ENCODE measurements around the gene DPAGT1. TPM values are rescaled to one million over a fixed set of nuclear protein-coding genes. Genes with fewer than 3 reads are reported as not detected.
"Not testable (repeated sequence)": the region's sequence is repeated elsewhere in the genome, so short reads cannot be mapped to it uniquely, and the experiment has no call there.

DPAGT1 gene
- total RNA-seq (10 to 100 TPM; 29.0 to 37.5 TPM), polyA plus RNA-seq (10 to 100 TPM; 28.7 to 30.8 (median 29.0) TPM), total RNA-seq (14.6 to 28.0 (median 21.0) reads per million in 6 experiments)

DNA sequence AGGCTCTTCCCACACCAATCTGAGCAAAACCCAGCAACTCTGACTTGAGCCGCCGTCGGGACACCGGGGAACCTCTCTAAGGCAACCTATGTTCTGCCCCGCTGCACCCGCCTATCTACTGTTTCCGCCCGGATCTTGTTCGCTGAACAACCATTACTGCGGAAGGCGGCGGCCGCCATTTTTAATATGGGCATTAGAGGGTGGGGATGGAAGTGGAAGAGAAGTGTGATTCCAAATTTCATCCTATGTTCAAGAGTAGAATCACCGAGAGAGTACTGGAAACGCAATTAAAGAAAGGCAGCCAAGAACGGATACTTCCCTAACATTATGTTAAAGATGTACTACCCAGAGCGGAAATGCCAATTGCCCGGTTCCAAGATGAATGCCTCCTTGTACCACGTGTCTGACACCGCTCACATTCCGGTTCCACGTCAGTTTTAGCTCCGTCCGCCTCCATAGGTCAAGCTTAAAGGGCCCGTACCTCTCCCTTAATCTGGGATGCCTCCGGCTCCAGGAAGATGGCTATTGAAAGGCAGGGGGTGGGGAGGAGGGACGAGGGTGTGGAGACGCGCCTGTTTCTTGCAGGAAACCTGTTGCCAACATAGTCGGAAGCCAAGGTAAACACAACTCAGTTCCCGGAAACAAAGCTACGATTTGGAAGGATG is at the start of gene DPAGT1:
Gene DPAGT1 (minus strand): TSS at position 95 of the 665 bp plus-strand sequence. CDS start 198 bp downstream, outside the sequence.
- POLR2A ChIA-PET: interaction anchor here (0.6 to 3.5 kb wide), 25 partner anchors 8 to 824 kb away, joined by 3 to 48 read pairs (median 4); partner anchors contain the start of genes ABCG4, CENATAC, HINFP and HMBS
- H3K36me3 Mint-ChIP-seq: peaks cover 0 to 21% (median 10%) of the 10 kb centered on the region in 3 donors
- ATAC-seq (peak; percentile 86 to 87), DNase-seq (peak; percentile 66 to 92 (median 80))
- peaks cover 18 to 59% (median 47%) of the 10 kb centered on the region in 4 donors for H3K4me1 Mint-ChIP-seq
- peak within 1 kb of the TSS; percentile 96 to 100 (median 100) for H3K27ac Mint-ChIP-seq
- H3K4me3 Mint-ChIP-seq: peak within 1 kb of the TSS; percentile 91 to 99 (median 97)
- no peaks in the 10 kb centered on the region for H3K27me3 Mint-ChIP-seq
- no peaks in the 10 kb centered on the region for H3K9me3 Mint-ChIP-seq

- Mint-ChIP-seq H3K4me1 (peaks cover 10 to 25% (median 20%) of the 10 kb centered on the region in 4 donors), H3K9me3 (no peaks in the 10 kb centered on the region), H3K36me3 (no peaks in the 10 kb centered on the region), H3K27me3 (peaks cover 9 to 33% (median 27%) of the 10 kb centered on the region in 5 donors), H3K4me3 (peak overlapping the region; percentile 47 to 75 (median 64)), H3K27ac (no peak overlapping the region)
- POLR2A ChIA-PET: interaction anchor here (0.6 to 1.4 kb wide), 6 partner anchors 22 to 133 kb away, joined by 3 to 5 read pairs (median 4); partner anchors contain the start of genes DPAGT1 and HMBS
- DNase-seq: no peak
- ATAC-seq: peak in 1 of 2 donors; percentile 1
Measured at GRCh38 chr11:119149786-119150275, 48.2 kb upstream of the DPAGT1 start.

GRCh38 chr11:119149018-119149785 is 47.5 kb upstream of the DPAGT1 start, which contains the start of gene ABCG4:
TSS of gene ABCG4 (plus strand) at chr11:119149052. CDS start at chr11:119149966, 914 bp downstream.
- Mint-ChIP-seq H3K9me3 (no peaks in the 10 kb centered on the region), H3K27me3 (peaks cover 9 to 33% (median 30%) of the 10 kb centered on the region in 5 donors), H3K4me1 (peaks cover 10 to 25% (median 20%) of the 10 kb centered on the region in 4 donors), H3K4me3 (peak within 1 kb of the TSS; percentile 52 to 91 (median 78)), H3K36me3 (no peaks in the 10 kb centered on the region), H3K27ac (peak within 1 kb of the TSS in 4 of 10 donors; percentile 9 to 55 (median 24))
- ATAC-seq: peak; percentile 53 to 70
- peak in 5 of 10 donors; percentile 23 to 38 (median 27) for DNase-seq
- POLR2A ChIA-PET: interaction anchor here (0.6 to 1.4 kb wide), 5 partner anchors 36 to 93 kb away, joined by 3 to 4 read pairs (median 3); partner anchors contain the start of genes DPAGT1 and HMBS

DNA sequence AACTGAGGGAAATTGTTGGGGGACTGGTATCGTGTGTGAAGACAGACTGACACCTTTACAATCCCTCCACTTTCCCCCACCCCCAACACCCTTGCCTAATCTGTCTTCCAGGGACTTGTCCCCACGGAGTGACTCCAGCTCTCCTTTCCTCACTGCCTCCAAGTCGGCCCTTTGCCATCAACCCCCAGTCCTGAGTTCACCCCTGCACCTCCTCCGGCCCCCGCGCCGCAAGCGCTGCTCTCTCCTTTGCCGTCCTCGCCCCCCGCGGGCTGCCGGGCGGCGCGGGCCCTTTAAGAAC is 47.0 kb upstream of the DPAGT1 start:
- Mint-ChIP-seq H3K9me3 (no peaks in the 10 kb centered on the region), H3K36me3 (peaks cover 0 to under 1% (median 0%) of the 10 kb centered on the region in 3 donors), H3K27ac (peak overlapping the region in 1 of 10 donors; percentile 21), H3K27me3 (peaks cover 11 to 35% (median 33%) of the 10 kb centered on the region in 5 donors), H3K4me1 (peaks cover 10 to 25% (median 21%) of the 10 kb centered on the region in 4 donors), H3K4me3 (peak overlapping the region; percentile 52 to 91 (median 77))
- POLR2A ChIA-PET: interaction anchor here (0.6 to 1.4 kb wide), 4 partner anchors 29 to 47 kb away, joined by 3 read pairs; partner anchors contain the start of gene DPAGT1
- ATAC-seq (no peak), DNase-seq (no peak)

GRCh38 chr11:119147604-119148333 is 46.1 kb upstream of the DPAGT1 start:
- DNase-seq: peak in 3 of 10 donors; percentile 13 to 34 (median 30)
- POLR2A ChIA-PET: interaction anchor here (0.7 kb wide), 1 partner anchor 28 kb away, joined by 3 read pairs; no protein-coding TSS in a partner anchor
- ATAC-seq: peak; percentile 47 to 76
- Mint-ChIP-seq H3K9me3 (no peaks in the 10 kb centered on the region), H3K4me1 (peaks cover 10 to 26% (median 21%) of the 10 kb centered on the region in 4 donors), H3K27ac (peak overlapping the region in 3 of 10 donors; percentile 9 to 55 (median 26)), H3K27me3 (peaks cover 16 to 41% (median 39%) of the 10 kb centered on the region in 5 donors), H3K4me3 (peak overlapping the region; percentile 52 to 85 (median 78)), H3K36me3 (peaks cover 0 to 2% (median 0%) of the 10 kb centered on the region in 3 donors)

DNA sequence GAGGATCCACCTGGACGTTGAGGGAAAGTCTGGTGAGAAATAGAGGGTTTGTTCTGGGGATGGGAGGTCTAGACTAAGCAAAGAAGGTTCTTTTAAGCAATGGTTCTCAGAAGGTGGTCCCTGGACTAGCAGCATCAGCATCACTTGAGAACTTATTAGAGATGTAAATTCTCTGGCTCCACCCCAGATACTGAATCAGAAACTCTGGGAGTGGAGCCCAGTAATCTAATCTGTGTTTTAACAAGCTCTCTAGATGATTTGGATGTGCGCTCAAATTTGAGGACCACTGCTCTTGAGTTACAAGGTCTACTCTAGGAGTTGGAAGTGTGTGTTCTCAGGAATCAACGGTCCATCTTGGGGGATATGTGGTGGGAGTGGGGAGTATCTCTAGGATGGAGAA is 43.9 kb upstream of the DPAGT1 start:
- no peak overlapping the region for H3K27ac Mint-ChIP-seq
- no peak for ATAC-seq

DNA sequence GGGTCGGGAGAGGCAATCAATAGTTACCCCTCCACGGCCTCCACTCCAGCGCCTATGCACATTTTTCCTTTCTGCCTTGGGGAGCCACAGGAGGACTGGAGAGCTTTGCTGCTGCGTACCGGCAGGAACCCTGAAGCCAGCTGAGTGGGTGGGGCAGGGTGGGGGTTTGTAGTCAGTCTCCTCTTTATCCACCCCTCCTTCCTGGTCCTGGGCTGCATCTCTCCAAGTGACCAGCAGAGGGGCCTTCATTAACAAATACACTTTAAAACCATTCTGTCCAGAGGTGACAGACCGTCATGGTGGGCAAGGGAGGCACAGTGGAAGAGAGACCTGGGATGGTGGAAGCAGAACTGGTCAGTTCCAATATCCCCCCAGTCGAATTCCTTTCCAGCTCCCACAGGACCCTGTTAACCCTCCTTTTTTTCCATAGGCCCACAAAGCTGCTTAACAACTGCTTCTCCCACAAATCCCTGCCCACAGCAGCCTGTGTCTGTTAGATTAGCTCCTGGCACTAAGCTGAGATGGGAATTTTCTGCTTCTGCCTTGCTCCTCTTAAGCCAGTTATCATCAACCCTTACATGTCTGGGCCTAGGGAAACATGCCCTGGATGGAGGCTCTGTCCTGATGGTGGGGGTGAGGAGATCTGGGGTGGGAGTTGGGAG is 43.3 kb upstream of the DPAGT1 start:
- DNase-seq (no peak), ATAC-seq (no peak)
- H3K4me1 Mint-ChIP-seq: peaks cover 10 to 25% (median 17%) of the 10 kb centered on the region in 4 donors
- POLR2A ChIA-PET: no interaction called here
- H3K27me3 Mint-ChIP-seq: peaks cover 14 to 41% (median 29%) of the 10 kb centered on the region in 5 donors
- H3K4me3 Mint-ChIP-seq: no peak overlapping the region
- H3K36me3 Mint-ChIP-seq: peaks cover 0 to 2% (median 0%) of the 10 kb centered on the region in 3 donors
- H3K9me3 Mint-ChIP-seq: no peaks in the 10 kb centered on the region
- peak overlapping the region in 1 of 10 donors; percentile 29 for H3K27ac Mint-ChIP-seq

More for the DNA sequence above, 43.9 kb upstream of the DPAGT1 start:
- DNase-seq: no peak
- Mint-ChIP-seq H3K36me3 (peaks cover 0 to 2% (median 0%) of the 10 kb centered on the region in 3 donors), H3K4me1 (peaks cover 10 to 25% (median 19%) of the 10 kb centered on the region in 4 donors), H3K9me3 (no peaks in the 10 kb centered on the region), H3K27me3 (peaks cover 14 to 41% (median 33%) of the 10 kb centered on the region in 5 donors), H3K4me3 (no peak overlapping the region)
- POLR2A ChIA-PET: no interaction called here

GRCh38 chr11:119139276-119139675 is 37.6 kb upstream of the DPAGT1 start:
- peaks cover 5 to 11% (median 8%) of the 10 kb centered on the region in 5 donors for H3K27me3 Mint-ChIP-seq
- ATAC-seq, H3K36me3 Mint-ChIP-seq, H3K9me3 Mint-ChIP-seq, DNase-seq, H3K27ac Mint-ChIP-seq, H3K4me3 Mint-ChIP-seq, H3K4me1 Mint-ChIP-seq: not testable (repeated sequence)
- POLR2A ChIA-PET: interaction anchor here (0.7 kb wide), 1 partner anchor 708 kb away, joined by 3 read pairs; no protein-coding TSS in a partner anchor

DNA sequence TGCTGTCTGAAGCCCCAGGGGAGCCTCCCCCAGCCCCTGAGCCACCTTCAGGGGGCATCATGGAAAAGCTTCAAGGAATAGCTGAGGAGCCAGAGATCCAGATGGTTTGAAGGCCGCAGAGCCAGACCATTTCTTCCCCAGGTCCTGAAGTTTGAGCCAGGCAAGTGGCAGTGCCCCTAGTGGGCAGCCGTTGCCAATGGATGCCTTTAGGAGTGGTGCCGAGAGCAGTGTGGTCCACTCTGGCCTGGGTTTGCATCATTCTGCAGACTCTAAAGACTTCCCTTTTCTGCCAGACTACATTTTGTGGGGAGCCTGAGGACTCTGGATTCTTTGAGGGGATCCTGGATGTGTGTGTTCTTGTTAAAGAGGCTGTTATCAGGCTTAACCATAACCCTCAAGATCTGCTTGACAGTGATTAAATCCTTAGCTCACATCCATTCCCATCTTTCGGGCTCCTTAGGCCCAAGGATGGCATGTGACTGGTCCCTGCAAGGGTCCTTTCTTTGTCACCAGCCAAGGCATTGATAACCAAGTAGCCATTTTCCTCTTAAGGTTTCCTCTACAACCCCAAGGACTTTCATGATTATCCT is 32.8 kb upstream of the DPAGT1 start:
- Mint-ChIP-seq H3K9me3 (no peaks in the 10 kb centered on the region), H3K4me3 (no peak overlapping the region), H3K36me3 (peaks cover 3 to 55% (median 17%) of the 10 kb centered on the region in 3 donors), H3K27ac (peak overlapping the region in 1 of 10 donors; percentile 14), H3K27me3 (no peaks in the 10 kb centered on the region), H3K4me1 (peaks cover 0 to 8% (median 4%) of the 10 kb centered on the region in 4 donors)
- ATAC-seq: peak in 1 of 2 donors; percentile 35
- POLR2A ChIA-PET: interaction anchor here (1.0 kb wide), 1 partner anchor 12 kb away, joined by 4 read pairs; the partner anchor contains the start of gene HINFP
- DNase-seq: no peak

- H3K27me3 Mint-ChIP-seq: no peaks in the 10 kb centered on the region
Measured at GRCh38 chr11:119130662-119131061, 29.0 kb upstream of the DPAGT1 start.

More at GRCh38 chr11:119130662-119131061, 29.0 kb upstream of the DPAGT1 start:
- Mint-ChIP-seq H3K27ac (peak overlapping the region in 1 of 10 donors; percentile 15), H3K9me3 (no peaks in the 10 kb centered on the region), H3K4me1 (peaks cover 7 to 20% (median 10%) of the 10 kb centered on the region in 4 donors), H3K36me3 (peaks cover 3 to 78% (median 18%) of the 10 kb centered on the region in 3 donors), H3K4me3 (no peak overlapping the region)
- no peak for ATAC-seq
- POLR2A ChIA-PET: no interaction called here
- DNase-seq: no peak

Measured in naive thymus-derived CD8-positive, alpha-beta T cell (primary cell).